HFFc6 (cell line): ENCODE measurements around the gene PTPRM. TPM values are rescaled to one million over a fixed set of nuclear protein-coding genes. Genes with fewer than 3 reads are reported as not detected.

ENCODE experiments used
- DNase-seq: peaks from one replicate; pipeline ENCODE4 v3.0.0-alpha.2; 2018
- H3K27ac Mint-ChIP-seq: 2 replicates; pipeline ENCODE4 v1.8.0; 2020; ENCODE audit warnings: mild to moderate bottlenecking, mixed read lengths
- H3K27me3 Mint-ChIP-seq: 2 replicates; pipeline ENCODE4 v1.8.0; 2021; ENCODE audit warnings: mild to moderate bottlenecking, moderate library complexity, mixed read lengths; ENCODE audit not compliant: insufficient read depth
- H3K36me3 Mint-ChIP-seq: 2 replicates; pipeline ENCODE4 v1.8.0; 2021; ENCODE audit warnings: low read depth, mixed read lengths
- H3K4me1 Mint-ChIP-seq: 2 replicates; pipeline ENCODE4 v1.8.0; 2020; ENCODE audit warnings: low read depth, mixed read lengths
- H3K4me3 Mint-ChIP-seq: 2 replicates; pipeline ENCODE4 v1.8.0; 2020; ENCODE audit warnings: mild to moderate bottlenecking, moderate library complexity, mixed read lengths
- H3K9me3 Mint-ChIP-seq: 2 replicates; pipeline ENCODE4 v1.8.0; 2020; ENCODE audit warnings: mild to moderate bottlenecking, mixed read lengths
- total RNA-seq, 6 experiments: library from RNA; stranded (reverse); fragmentation: NEBNext Ultra II Directional; extraction: Animal tissue kit (Norgen Biotek cat#: 25700); gene quantifications; 2 replicates in 1 of 6; 3 replicates in 5 of 6; pipeline ENCODE4 v1.2.3, GENCODE V29; 2021
- TF ChIP-seq, protein P1 (sequence below): fragments of 200-600 bp; sonication (generic); IDR thresholded peaks from 2 replicates; pipeline ENCODE4 v1.5.0; 2021; ENCODE audit warnings: antibody characterized with exemption, mild to moderate bottlenecking

PTPRM gene
- total RNA-seq, 6 experiments from 2014 or later, result 39.4 to 49.8 (median 43.8) TPM

DNA sequence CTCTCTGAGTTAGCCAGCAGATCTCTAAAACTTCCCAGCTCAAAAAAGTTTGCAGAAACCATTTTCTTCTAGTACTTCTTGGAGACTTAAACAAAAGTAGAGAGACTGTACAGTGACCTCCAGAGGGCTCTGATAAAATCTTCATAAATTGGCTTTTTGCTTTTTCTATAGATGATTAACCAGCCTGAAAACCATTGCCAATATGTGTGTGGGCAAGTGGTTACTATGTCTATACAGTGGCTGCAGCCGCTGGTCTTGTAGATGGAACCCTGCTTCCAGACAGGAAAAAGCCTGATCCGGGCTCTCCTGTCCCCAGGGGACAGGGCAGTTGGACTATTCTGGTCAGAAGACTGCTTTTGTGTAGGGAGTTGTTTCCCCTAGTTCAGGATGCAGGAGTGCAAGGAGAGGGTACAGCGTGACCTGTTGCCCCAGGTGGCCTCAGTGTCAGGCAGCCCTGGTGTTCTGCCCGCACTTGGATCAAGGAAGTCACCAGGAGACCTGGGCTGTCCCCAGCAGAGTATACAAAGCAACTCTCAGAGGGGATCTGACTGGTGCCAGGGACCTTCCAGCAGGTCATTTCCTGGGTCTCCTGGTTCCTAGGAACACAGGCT is 7.3 kb upstream of the PTPRM start:
- TF ChIP-seq, protein P1, sequence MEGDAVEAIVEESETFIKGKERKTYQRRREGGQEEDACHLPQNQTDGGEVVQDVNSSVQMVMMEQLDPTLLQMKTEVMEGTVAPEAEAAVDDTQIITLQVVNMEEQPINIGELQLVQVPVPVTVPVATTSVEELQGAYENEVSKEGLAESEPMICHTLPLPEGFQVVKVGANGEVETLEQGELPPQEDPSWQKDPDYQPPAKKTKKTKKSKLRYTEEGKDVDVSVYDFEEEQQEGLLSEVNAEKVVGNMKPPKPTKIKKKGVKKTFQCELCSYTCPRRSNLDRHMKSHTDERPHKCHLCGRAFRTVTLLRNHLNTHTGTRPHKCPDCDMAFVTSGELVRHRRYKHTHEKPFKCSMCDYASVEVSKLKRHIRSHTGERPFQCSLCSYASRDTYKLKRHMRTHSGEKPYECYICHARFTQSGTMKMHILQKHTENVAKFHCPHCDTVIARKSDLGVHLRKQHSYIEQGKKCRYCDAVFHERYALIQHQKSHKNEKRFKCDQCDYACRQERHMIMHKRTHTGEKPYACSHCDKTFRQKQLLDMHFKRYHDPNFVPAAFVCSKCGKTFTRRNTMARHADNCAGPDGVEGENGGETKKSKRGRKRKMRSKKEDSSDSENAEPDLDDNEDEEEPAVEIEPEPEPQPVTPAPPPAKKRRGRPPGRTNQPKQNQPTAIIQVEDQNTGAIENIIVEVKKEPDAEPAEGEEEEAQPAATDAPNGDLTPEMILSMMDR, result no peak
- Mint-ChIP-seq H3K27ac (no peak overlapping the region), H3K36me3 (no peaks in the 10 kb centered on the region), H3K4me1 (peaks cover 8% of the 10 kb centered on the region; the same call in 1 of the 2 replicates), H3K27me3 (peaks cover 2% of the 10 kb centered on the region; the same call in 1 of the 2 replicates), H3K4me3 (no peak overlapping the region), H3K9me3 (no peaks in the 10 kb centered on the region)
- DNase-seq, result no peak

- TF ChIP-seq, protein P1, result no peak
- H3K4me3 Mint-ChIP-seq, result no peak overlapping the region
- no peak overlapping the region for H3K27ac Mint-ChIP-seq
- no peaks in the 10 kb centered on the region for H3K9me3 Mint-ChIP-seq
- H3K27me3 Mint-ChIP-seq, result no peaks in the 10 kb centered on the region
- DNase-seq, result no peak
- H3K4me1 Mint-ChIP-seq, result peaks cover 23% of the 10 kb centered on the region
- no peaks in the 10 kb centered on the region for H3K36me3 Mint-ChIP-seq
Observed at GRCh38 chr18:7561909-7562460, 5.1 kb upstream of the PTPRM start.

- TF ChIP-seq, protein P1, result no peak
Observed at GRCh38 chr18:7562491-7562890, 4.6 kb upstream of the PTPRM start.

DNA sequence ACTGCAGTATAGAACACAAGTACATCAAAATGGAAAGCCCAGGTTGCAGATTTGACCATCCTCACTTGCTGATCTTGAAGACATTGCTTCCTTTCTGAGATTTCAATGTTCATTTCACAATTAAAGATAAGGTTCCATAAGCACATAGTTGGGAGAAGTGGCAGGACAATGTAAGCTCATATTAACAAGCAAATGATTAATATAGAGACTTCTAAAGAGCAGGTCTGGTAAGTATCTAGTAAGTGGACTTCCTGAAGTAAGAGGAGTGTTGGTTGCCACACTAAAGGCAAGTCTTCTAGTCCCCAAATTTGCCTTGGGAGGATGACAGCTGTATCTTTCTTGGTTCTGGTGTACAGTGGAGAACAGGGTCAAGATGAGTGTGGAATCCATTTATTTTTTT is 1.4 kb upstream of the PTPRM start:
- Mint-ChIP-seq H3K27me3 (peaks cover 3% of the 10 kb centered on the region; the same call in 1 of the 2 replicates), H3K9me3 (no peaks in the 10 kb centered on the region; the same call in 1 of the 2 replicates), H3K4me1 (peaks cover 42% of the 10 kb centered on the region), H3K36me3 (peaks cover 10% of the 10 kb centered on the region), H3K27ac (peak overlapping the region; percentile 81; the same call in 1 of the 2 replicates), H3K4me3 (peak overlapping the region; percentile 92)
- DNase-seq, result no peak
- TF ChIP-seq, protein P1, result no peak

More at GRCh38 chr18:7562491-7562890, 4.6 kb upstream of the PTPRM start:
- Mint-ChIP-seq H3K9me3 (no peaks in the 10 kb centered on the region), H3K36me3 (no peaks in the 10 kb centered on the region), H3K4me3 (no peak overlapping the region), H3K4me1 (peaks cover 23% of the 10 kb centered on the region), H3K27ac (no peak overlapping the region), H3K27me3 (no peaks in the 10 kb centered on the region)
- DNase-seq, result no peak

DNA sequence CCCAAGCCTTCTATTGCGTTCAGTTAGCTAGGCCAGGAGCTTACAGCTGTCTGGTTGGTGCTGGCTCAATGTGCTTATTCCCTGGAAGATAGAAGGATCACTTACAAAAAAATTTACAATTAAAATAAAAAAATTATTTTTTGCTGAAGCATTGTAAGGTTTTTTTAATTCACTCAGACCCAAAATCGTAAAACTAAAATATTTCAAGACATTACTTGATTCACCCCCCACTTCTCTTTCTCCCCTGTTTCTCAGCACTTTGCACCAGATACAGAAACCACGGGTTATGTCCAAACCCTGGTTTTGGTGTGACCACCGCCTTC is 911 bp upstream of the PTPRM start:
- Mint-ChIP-seq H3K9me3 (no peaks in the 10 kb centered on the region; the same call in 1 of the 2 replicates), H3K4me1 (peaks cover 44% of the 10 kb centered on the region)
- TF ChIP-seq, protein P1, result no peak

More for the DNA sequence above, 911 bp upstream of the PTPRM start:
- no peak for DNase-seq
- Mint-ChIP-seq H3K27ac (peak overlapping the region; percentile 81), H3K27me3 (peaks cover 3% of the 10 kb centered on the region; the same call in 1 of the 2 replicates), H3K4me3 (peak overlapping the region; percentile 92), H3K36me3 (peaks cover 11% of the 10 kb centered on the region)
